ENCODE measurements around the gene ADCK1.

The ADCK1 gene

GRCh38 chr14:77909911-77910310 lies 110.0 kb downstream of the ADCK1 start:
- no peaks in the 10 kb centered on the region for H3K27me3 ChIP-seq (ENCODE audit: control insufficient read depth, insufficient read depth, low read length)
- H2AFZ ChIP-seq, result no peak overlapping the region
- TF ChIP-seq CTCF (IDR thresholded peaks at IDR 0.05), result no peak
- H3K9ac ChIP-seq, result no peak overlapping the region
- H3K4me3 ChIP-seq (ENCODE audit: low read depth, low read length), result no peak overlapping the region
- H3K36me3 ChIP-seq (ENCODE audit: control insufficient read depth, insufficient read depth, low read length), result no peaks in the 10 kb centered on the region
- no peaks in the 10 kb centered on the region for H3K9me3 ChIP-seq (ENCODE audit: control insufficient read depth, low read length)
- H3K4me1 ChIP-seq, result no peaks in the 10 kb centered on the region
- H3K4me2 ChIP-seq (ENCODE audit: low read length), result no peak overlapping the region
- H3K79me2 ChIP-seq, result no peaks in the 10 kb centered on the region
- no peak overlapping the region for H3K27ac ChIP-seq

GRCh38 chr14:77910506-77910905 lies 110.6 kb downstream of the ADCK1 start:
- Histone ChIP-seq H3K4me3 (ENCODE audit: low read depth, low read length) (no peak overlapping the region), H3K79me2 (no peaks in the 10 kb centered on the region), H3K36me3 (ENCODE audit: control insufficient read depth, insufficient read depth, low read length) (no peaks in the 10 kb centered on the region), H3K4me2 (ENCODE audit: low read length) (no peak overlapping the region), H3K4me1 (no peaks in the 10 kb centered on the region), H3K9ac (no peak overlapping the region), H3K27me3 (ENCODE audit: control insufficient read depth, insufficient read depth, low read length) (no peaks in the 10 kb centered on the region), H2AFZ (no peak overlapping the region), H3K27ac (no peak overlapping the region), H3K9me3 (ENCODE audit: control insufficient read depth, low read length) (no peaks in the 10 kb centered on the region)
- no peak for TF ChIP-seq CTCF (IDR thresholded peaks at IDR 0.05)

GRCh38 chr14:77911356-77911755 lies 111.4 kb downstream of the ADCK1 start:
- no peaks in the 10 kb centered on the region for H3K27me3 ChIP-seq (ENCODE audit: control insufficient read depth, insufficient read depth, low read length)
- no peaks in the 10 kb centered on the region for H3K4me1 ChIP-seq
- no peak overlapping the region for H3K27ac ChIP-seq
- H3K4me2 ChIP-seq (ENCODE audit: low read length), result no peak overlapping the region
- no peak overlapping the region for H2AFZ ChIP-seq
- H3K9ac ChIP-seq, result no peak overlapping the region
- H3K9me3 ChIP-seq (ENCODE audit: control insufficient read depth, low read length), result no peaks in the 10 kb centered on the region
- no peak overlapping the region for H3K4me3 ChIP-seq (ENCODE audit: low read depth, low read length)
- no peaks in the 10 kb centered on the region for H3K79me2 ChIP-seq
- no peak for TF ChIP-seq CTCF (IDR thresholded peaks at IDR 0.05)
- no peaks in the 10 kb centered on the region for H3K36me3 ChIP-seq (ENCODE audit: control insufficient read depth, insufficient read depth, low read length)

- Histone ChIP-seq H3K27ac (no peak overlapping the region), H3K9ac (no peak overlapping the region), H3K4me2 (ENCODE audit: low read length) (no peak overlapping the region), H3K4me3 (ENCODE audit: low read depth, low read length) (no peak overlapping the region), H3K9me3 (ENCODE audit: control insufficient read depth, low read length) (no peaks in the 10 kb centered on the region), H3K4me1 (no peaks in the 10 kb centered on the region), H2AFZ (no peak overlapping the region), H3K27me3 (ENCODE audit: control insufficient read depth, insufficient read depth, low read length) (no peaks in the 10 kb centered on the region), H3K36me3 (ENCODE audit: control insufficient read depth, insufficient read depth, low read length) (no peaks in the 10 kb centered on the region), H3K79me2 (no peaks in the 10 kb centered on the region)
- no peak for TF ChIP-seq CTCF (IDR thresholded peaks at IDR 0.05)
Measured at GRCh38 chr14:77912754-77913556, 113.0 kb downstream of the ADCK1 start.

Measured in parathyroid adenoma (tissue), 2 donors.